ENCODE measurements around the gene LARP4B. TPM values are rescaled to one million over a fixed set of nuclear protein-coding genes. Genes with fewer than 3 reads are reported as not detected.

LARP4B gene
- total and polyA plus RNA-seq, 2 donors (not counting 1 experiment from before 2014, with no cell fraction given): 35.6 to 129 TPM

DNA sequence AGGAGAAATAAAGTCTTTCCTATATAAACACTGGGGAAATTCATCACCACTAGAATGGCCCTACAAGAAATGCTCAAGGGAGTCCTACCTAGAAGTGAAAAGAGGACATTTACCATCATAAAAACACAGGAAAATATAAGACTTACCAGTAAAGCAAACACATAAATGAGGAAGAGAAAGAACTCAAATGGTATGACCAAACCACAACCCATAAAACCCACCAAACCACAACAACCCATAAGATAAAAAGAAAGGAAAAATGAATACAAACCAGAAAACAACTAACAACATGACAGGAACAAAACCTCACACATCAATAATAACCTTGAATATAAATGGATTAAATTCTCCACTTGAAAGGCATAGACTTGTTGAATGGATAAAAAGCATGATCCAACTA is 170.1 kb downstream of the LARP4B start:
- POLR2A ChIA-PET: no interaction called here
- no peak overlapping the region for H3K27ac ChIP-seq (ENCODE audit: low read length in 2 of 2)
- H2AFZ ChIP-seq (ENCODE audit: insufficient read depth, low read depth, low read length, poor library complexity, severe bottlenecking): no peak overlapping the region
- ATAC-seq (ENCODE audit: low read depth) (no peak), DNase-seq (no peak)
- intact Hi-C loops (cut with micrococcal nuclease): no loop called here
- Mint-ChIP-seq H3K4me3 (no peak overlapping the region), H3K27me3 (peaks cover 32% of the 10 kb centered on the region), H3K9me3 (ENCODE audit: insufficient read depth) (peaks cover 27% of the 10 kb centered on the region), H3K4me1 (peaks cover 3% of the 10 kb centered on the region), H3K27ac (no peak overlapping the region)
- no peaks in the 10 kb centered on the region for H4K20me1 ChIP-seq (ENCODE audit: control insufficient read depth, insufficient read depth, low read length, poor library complexity, severe bottlenecking)
- peaks cover 0 to 5% (median 0%) of the 10 kb centered on the region in 4 experiments for H3K27me3 ChIP-seq (replicated peaks in 1 of 4; ENCODE audit: control extremely low read depth in 1 of 4, control insufficient read depth in 3 of 4, insufficient read depth in 4 of 4, low read length in 3 of 4)
- H3K9me3 ChIP-seq (ENCODE audit: control extremely low read depth in 1 of 3, control insufficient read depth in 2 of 3, insufficient read depth in 1 of 3, low read length in 2 of 3): peaks cover 3 to 30% (median 23%) of the 10 kb centered on the region in 3 donors
- no peak overlapping the region for H3K9ac ChIP-seq (ENCODE audit: low read length)
- H3K36me3 ChIP-seq (replicated peaks in 1 of 2; ENCODE audit: control extremely low read depth in 1 of 2, control insufficient read depth in 1 of 2, extremely low read depth in 1 of 2, insufficient read depth in 2 of 2, low read length in 1 of 2): no peaks in the 10 kb centered on the region
- no peak overlapping the region for H3K4me3 ChIP-seq (ENCODE audit: control extremely low read depth in 1 of 5, extremely low read depth in 1 of 5, insufficient read depth in 1 of 5, low read depth in 2 of 5, low read length in 4 of 5)
- H3K4me2 ChIP-seq (replicated peaks; ENCODE audit: low read depth, low read length, poor library complexity, severe bottlenecking): no peak overlapping the region
- H3K79me2 ChIP-seq (ENCODE audit: control insufficient read depth, insufficient read depth, low read length): no peaks in the 10 kb centered on the region
- no peak for TF ChIP-seq CTCF (IDR thresholded peaks at IDR 0.05)
- no peak for TF ChIP-seq EZH2 (IDR thresholded peaks at IDR 0.05; ENCODE audit: borderline replicate concordance, insufficient read depth, low read depth, low read length, poor library complexity, severe bottlenecking)
- CTCF ChIA-PET: no interaction called here
- H3K4me1 ChIP-seq (ENCODE audit: control insufficient read depth in 2 of 2, insufficient read depth in 2 of 2, low read length in 2 of 2): peaks cover 0 to 8% of the 10 kb centered on the region in 2 donors

DNA sequence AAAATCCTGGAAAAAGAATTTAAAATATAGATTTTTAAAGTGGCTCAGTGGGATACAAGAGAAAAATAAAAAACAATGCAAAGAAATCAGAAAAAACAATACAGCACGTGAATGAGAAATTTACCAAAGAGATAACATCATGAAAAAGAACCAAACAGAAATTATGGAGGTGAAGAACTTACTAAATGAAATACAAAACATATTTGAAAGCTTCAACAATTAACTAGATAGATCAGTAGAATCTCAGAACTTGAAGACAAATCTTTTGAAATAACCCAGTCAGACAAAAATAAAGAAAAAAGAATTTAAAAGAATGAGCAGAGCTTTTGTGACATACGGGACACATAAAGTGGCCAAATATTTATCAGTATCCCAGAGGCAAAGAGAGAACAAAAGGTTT is 170.9 kb downstream of the LARP4B start:
- CTCF ChIA-PET: no interaction called here
- intact Hi-C loops (cut with micrococcal nuclease): no loop called here
- H4K20me1 ChIP-seq (ENCODE audit: control insufficient read depth, insufficient read depth, low read length, poor library complexity, severe bottlenecking): no peaks in the 10 kb centered on the region
- WGBS (ENCODE audit: insufficient coverage): no CpG with 5 or more reads among the region's 2 CpGs
- H3K4me3 ChIP-seq (ENCODE audit: control extremely low read depth in 1 of 5, extremely low read depth in 1 of 5, insufficient read depth in 1 of 5, low read depth in 2 of 5, low read length in 4 of 5): no peak overlapping the region
- ATAC-seq (ENCODE audit: low read depth): no peak
- Mint-ChIP-seq H3K4me1 (peaks cover 3% of the 10 kb centered on the region), H3K27ac (no peak overlapping the region), H3K27me3 (peaks cover 33% of the 10 kb centered on the region), H3K4me3 (no peak overlapping the region), H3K9me3 (ENCODE audit: insufficient read depth) (peaks cover 27% of the 10 kb centered on the region)
- H3K36me3 ChIP-seq (replicated peaks in 1 of 2; ENCODE audit: control extremely low read depth in 1 of 2, control insufficient read depth in 1 of 2, extremely low read depth in 1 of 2, insufficient read depth in 2 of 2, low read length in 1 of 2): no peaks in the 10 kb centered on the region
- DNase-seq: no peak
- H3K4me1 ChIP-seq (ENCODE audit: control insufficient read depth in 2 of 2, insufficient read depth in 2 of 2, low read length in 2 of 2): peaks cover 0 to 8% of the 10 kb centered on the region in 2 donors
- TF ChIP-seq EZH2 (IDR thresholded peaks at IDR 0.05; ENCODE audit: borderline replicate concordance, insufficient read depth, low read depth, low read length, poor library complexity, severe bottlenecking) (no peak), CTCF (IDR thresholded peaks at IDR 0.05) (no peak)
- POLR2A ChIA-PET: no interaction called here
- H3K27me3 ChIP-seq (replicated peaks in 1 of 4; ENCODE audit: control extremely low read depth in 1 of 4, control insufficient read depth in 3 of 4, insufficient read depth in 4 of 4, low read length in 3 of 4): peaks cover 0 to 5% (median 2%) of the 10 kb centered on the region in 4 experiments
- H2AFZ ChIP-seq (ENCODE audit: insufficient read depth, low read depth, low read length, poor library complexity, severe bottlenecking): no peak overlapping the region
- H3K9me3 ChIP-seq (ENCODE audit: control extremely low read depth in 1 of 3, control insufficient read depth in 2 of 3, insufficient read depth in 1 of 3, low read length in 2 of 3): peaks cover 3 to 30% (median 23%) of the 10 kb centered on the region in 3 donors
- H3K79me2 ChIP-seq (ENCODE audit: control insufficient read depth, insufficient read depth, low read length): no peaks in the 10 kb centered on the region
- no peak overlapping the region for H3K9ac ChIP-seq (ENCODE audit: low read length)
- no peak overlapping the region for H3K27ac ChIP-seq (ENCODE audit: low read length in 2 of 2)
- H3K4me2 ChIP-seq (replicated peaks; ENCODE audit: low read depth, low read length, poor library complexity, severe bottlenecking): no peak overlapping the region

Measured in B cell (primary cell).